Spleen (tissue), 13 donors: ENCODE data around the gene ZC2HC1C. TPM values are rescaled to one million over a fixed set of nuclear protein-coding genes. Genes with fewer than 3 reads are reported as not detected.

Experiments
- DNase-seq: peaks from one replicate; pipeline ENCODE4 v3.0.0-alpha.2; 2020
- H3K27ac ChIP-seq, 8 donors: fragments of 200-600 bp; sonication (generic) in 7 of 8; 1 replicate in 4 of 8; 2 replicates in 4 of 8; pipeline versions ENCODE4 v1.5.0 to v1.8.0; 2016 to 2021; ENCODE audit warnings: inconsistent platforms in 4 of 8, mild to moderate bottlenecking in 4 of 8, moderate library complexity in 1 of 8
- H3K27me3 ChIP-seq, 7 donors: fragments of 200-600 bp; sonication (generic) in 6 of 7; replicated peaks in 1 of 7; 1 replicate in 4 of 7; 2 replicates in 3 of 7; pipeline versions ENCODE4 v1.5.0 to v1.8.0; 2016 to 2021; ENCODE audit warnings: inconsistent platforms in 3 of 7, mild to moderate bottlenecking in 1 of 7
- H3K36me3 ChIP-seq, 6 donors: fragments of 200-600 bp; sonication (generic) in 5 of 6; 1 replicate in 4 of 6; 2 replicates in 2 of 6; pipeline versions ENCODE4 v1.5.0 to v1.8.0; 2016 to 2021; ENCODE audit warnings: inconsistent platforms in 2 of 6
- H3K4me1 ChIP-seq, 6 donors: fragments of 200-600 bp; sonication (generic) in 5 of 6; 1 replicate in 3 of 6; 2 replicates in 3 of 6; pipeline versions ENCODE4 v1.5.0 to v1.8.0; 2016 to 2021; ENCODE audit warnings: inconsistent platforms in 3 of 6
- H3K4me3 ChIP-seq, 8 donors: fragments of 200-600 bp; sonication (generic) in 7 of 8; 1 replicate in 4 of 8; 2 replicates in 4 of 8; pipeline versions ENCODE4 v1.5.0 to v1.8.0; 2016 to 2021; ENCODE audit warnings: inconsistent platforms in 4 of 8, mild to moderate bottlenecking in 4 of 8, moderate library complexity in 2 of 8
- H3K9me3 ChIP-seq, 8 donors: fragments of 200-600 bp; sonication (generic) in 7 of 8; 1 replicate in 4 of 8; 2 replicates in 4 of 8; pipeline versions ENCODE4 v1.5.0 to v1.8.0; 2016 to 2021; ENCODE audit warnings: inconsistent platforms in 4 of 8
- POLR2A ChIP-seq, 3 donors: fragments of 450-650 bp; IDR thresholded peaks; one replicate each; pipeline ENCODE4 v1.5.1; 2017; ENCODE audit warnings: antibody characterized with exemption in 3 of 3, mild to moderate bottlenecking in 1 of 3
- POLR2AphosphoS5 ChIP-seq, 3 donors: sonication (generic); formaldehyde crosslinking; IDR thresholded peaks; one replicate each; pipeline ENCODE4 v1.5.1; 2017; ENCODE audit warnings: antibody characterized with exemption in 3 of 3
- WGBS, 5 donors: extraction: QIAGEN DNeasy Blood & Tissue Kit in 3 of 5; methylation state at CpG; one replicate each; pipeline versions ENCODE4 v1.1.5 to v1.1.7; 2013 to 2018; 5-methylcytosine and 5-hydroxymethylcytosine counted together
- intact Hi-C: fragments of 100-400 bp; cut with DNase I; formaldehyde crosslinking; loops from one replicate; pipeline ENCODE4 v1.15.0; 2023; ENCODE audit warnings: low total_unique reads
- long read RNA-seq, 2 donors: transcript quantifications; one replicate each; lab custom pipeline, GENCODE V29; 2026
- polyA plus RNA-seq, 3 donors: library from polyadenylated mRNA; stranded (reverse); fragments of 200-250 nt; gene quantifications; one replicate each; pipeline ENCODE4 v1.2.1, GENCODE V29; 2013
- total RNA-seq, 7 donors: library from RNA; depleted of rRNA in 3 of 7; stranded (reverse); fragments of >200 nt in 3 of 7; fragmentation: NEBNext Ultra II Directional in 4 of 7; extraction: Animal tissue kit (Norgen Biotek cat#: 25700) in 4 of 7; gene quantifications; one replicate each; pipeline versions ENCODE4 v1.1.0 to v1.2.1, GENCODE V29; 2016 to 2021
- TF ChIP-seq, protein P1 (sequence below), 11 experiments: fragments of 200-600 bp in 7 of 11; fragments of 450-650 bp in 4 of 11; sonication (generic) in 4 of 11; IDR thresholded peaks in 8 of 11; conservative IDR thresholded peaks in 3 of 11; 1 replicate in 7 of 11; 2 replicates in 4 of 11; pipeline versions ENCODE4 v1.4.0 to v1.8.0; 2016 to 2021; ENCODE audit warnings: antibody characterized with exemption in 11 of 11, inconsistent platforms in 4 of 11, mild to moderate bottlenecking in 1 of 11
- donor health status: healthy with polysubstance abuse.
- donor health status: DM: no; HTN: no; CAD: no; lungs with moderate emphysema.
- donor health status: DM: no; HTN: no; CAD: no.
- donor health status: Bipolar disorder and iron deficiency.
- donor health status: healthy.
- donor health status: DM: no; HTN: no; CAD: no.
- donor health status: DM: yes; HTN: yes; CAD: no.

The ZC2HC1C gene
- 1 to 10 TPM in 6 of 7 donors, under 1 TPM in 1; 0.89 to 2.8 (median 1.1) TPM for total RNA-seq
- polyA plus RNA-seq, result 1 to 10 TPM; 1.1 to 2.4 (median 1.2) TPM
- long read RNA-seq, donor 1, result 0 reads
- long read RNA-seq, donor 2, result 0 reads

DNA sequence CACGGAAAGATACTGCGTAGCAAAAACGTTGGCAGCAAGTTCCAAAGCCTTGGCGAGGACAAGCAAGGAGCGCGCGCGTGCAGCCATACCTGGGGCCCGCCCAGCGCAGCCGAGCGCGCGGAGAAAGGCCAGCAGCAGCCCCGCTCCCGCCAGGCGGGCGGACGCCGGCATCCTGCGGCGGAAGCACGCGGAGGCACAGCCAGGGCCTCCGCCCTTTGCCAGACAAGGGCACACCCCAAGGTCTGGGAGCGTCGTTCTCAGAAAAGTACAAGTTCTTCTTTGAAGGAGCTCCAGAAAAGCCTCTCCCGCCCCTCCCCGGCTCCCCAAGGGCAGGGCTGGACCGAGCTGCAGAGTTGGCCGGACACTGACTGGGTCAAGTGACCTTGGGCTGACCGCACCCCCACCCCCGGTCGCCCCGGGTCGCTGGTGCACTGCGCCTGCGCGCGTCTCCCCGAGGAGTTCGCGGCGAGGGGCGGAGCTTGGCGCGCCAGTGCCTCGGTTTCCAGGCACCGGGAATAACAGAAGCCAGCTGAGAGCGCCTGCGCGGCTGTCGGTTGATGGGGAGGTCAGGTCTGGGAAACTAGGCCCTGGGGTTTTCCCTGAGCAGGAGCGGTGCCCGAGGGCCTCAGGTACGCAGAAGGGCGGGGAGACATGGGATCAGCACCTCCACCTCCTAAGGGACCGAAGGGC, at the start of gene ZC2HC1C:
TSS of gene ZC2HC1C (plus strand) at position 521 of the 690 bp plus-strand sequence. CDS start 933 bp downstream, outside the sequence.
- WGBS, 5 donors, result 1 to 6% (median 5%) methylated on average over 31 to 58 of the region's 58 CpGs
- Histone ChIP-seq H3K9me3 (no peaks in the 10 kb centered on the region), H3K27me3 (no peaks in the 10 kb centered on the region), H3K36me3 (no peaks in the 10 kb centered on the region), H3K27ac (peak within 1 kb of the TSS; percentile 59 to 88 (median 82)), H3K4me3 (peak within 1 kb of the TSS; percentile 34 to 81 (median 56)), H3K4me1 (peaks cover 1 to 34% (median 24%) of the 10 kb centered on the region in 6 donors)
- intact Hi-C loops, result no loop called here
- peak; percentile 92 for DNase-seq
- TF ChIP-seq, protein P1, sequence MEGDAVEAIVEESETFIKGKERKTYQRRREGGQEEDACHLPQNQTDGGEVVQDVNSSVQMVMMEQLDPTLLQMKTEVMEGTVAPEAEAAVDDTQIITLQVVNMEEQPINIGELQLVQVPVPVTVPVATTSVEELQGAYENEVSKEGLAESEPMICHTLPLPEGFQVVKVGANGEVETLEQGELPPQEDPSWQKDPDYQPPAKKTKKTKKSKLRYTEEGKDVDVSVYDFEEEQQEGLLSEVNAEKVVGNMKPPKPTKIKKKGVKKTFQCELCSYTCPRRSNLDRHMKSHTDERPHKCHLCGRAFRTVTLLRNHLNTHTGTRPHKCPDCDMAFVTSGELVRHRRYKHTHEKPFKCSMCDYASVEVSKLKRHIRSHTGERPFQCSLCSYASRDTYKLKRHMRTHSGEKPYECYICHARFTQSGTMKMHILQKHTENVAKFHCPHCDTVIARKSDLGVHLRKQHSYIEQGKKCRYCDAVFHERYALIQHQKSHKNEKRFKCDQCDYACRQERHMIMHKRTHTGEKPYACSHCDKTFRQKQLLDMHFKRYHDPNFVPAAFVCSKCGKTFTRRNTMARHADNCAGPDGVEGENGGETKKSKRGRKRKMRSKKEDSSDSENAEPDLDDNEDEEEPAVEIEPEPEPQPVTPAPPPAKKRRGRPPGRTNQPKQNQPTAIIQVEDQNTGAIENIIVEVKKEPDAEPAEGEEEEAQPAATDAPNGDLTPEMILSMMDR (IDR thresholded peaks at IDR 0.05 in 8 of 11, conservative IDR thresholded peaks at IDR 0.05 in 3 of 11), result peak in 2 of 11 experiments; percentile 6 to 14
- TF ChIP-seq POLR2AphosphoS5 (IDR thresholded peaks at IDR 0.05), result peak; percentile 74 to 89 (median 85)
- no peak for TF ChIP-seq POLR2A (IDR thresholded peaks at IDR 0.05)

DNA sequence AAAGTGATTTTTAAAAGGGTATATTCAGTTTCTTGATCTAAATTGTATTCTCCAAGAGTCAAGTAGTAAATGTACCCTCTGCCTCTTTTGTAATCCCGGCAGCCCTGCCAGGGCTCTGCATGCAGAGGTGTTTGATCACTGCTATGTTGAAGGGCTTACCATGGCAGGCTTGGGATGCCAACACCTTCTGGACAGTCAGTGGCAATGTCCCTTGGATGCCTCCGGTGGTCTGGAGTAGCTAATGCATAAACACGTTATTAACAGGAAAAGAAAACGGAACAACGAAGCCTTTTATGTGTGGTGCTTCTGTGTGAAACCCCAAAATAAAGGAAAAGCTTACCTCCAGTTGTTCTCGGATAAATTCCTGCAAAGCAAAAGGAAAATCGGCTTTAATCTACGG, 46.8 kb upstream of the ZC2HC1C start:
- intact Hi-C loops, result no loop called here
- H3K9me3 ChIP-seq, result no peaks in the 10 kb centered on the region
- peak overlapping the region in 1 of 8 donors; percentile 0 for H3K27ac ChIP-seq
- H3K36me3 ChIP-seq, result peaks cover 0 to 91% (median 44%) of the 10 kb centered on the region in 6 donors
- TF ChIP-seq, protein P1 (IDR thresholded peaks at IDR 0.05 in 8 of 11, conservative IDR thresholded peaks at IDR 0.05 in 3 of 11), result peak in 1 of 11 experiments; percentile 7
- no peak for TF ChIP-seq POLR2AphosphoS5 (IDR thresholded peaks at IDR 0.05)
- no peak for TF ChIP-seq POLR2A (IDR thresholded peaks at IDR 0.05)
- DNase-seq, result no peak
- H3K4me1 ChIP-seq, result peaks cover 0 to 14% (median 0%) of the 10 kb centered on the region in 6 donors
- no peak overlapping the region for H3K4me3 ChIP-seq
- 80 to 90% (median 82%) methylated on average over 8 of the region's 8 CpGs for WGBS, 5 donors
- H3K27me3 ChIP-seq, result no peaks in the 10 kb centered on the region

DNA sequence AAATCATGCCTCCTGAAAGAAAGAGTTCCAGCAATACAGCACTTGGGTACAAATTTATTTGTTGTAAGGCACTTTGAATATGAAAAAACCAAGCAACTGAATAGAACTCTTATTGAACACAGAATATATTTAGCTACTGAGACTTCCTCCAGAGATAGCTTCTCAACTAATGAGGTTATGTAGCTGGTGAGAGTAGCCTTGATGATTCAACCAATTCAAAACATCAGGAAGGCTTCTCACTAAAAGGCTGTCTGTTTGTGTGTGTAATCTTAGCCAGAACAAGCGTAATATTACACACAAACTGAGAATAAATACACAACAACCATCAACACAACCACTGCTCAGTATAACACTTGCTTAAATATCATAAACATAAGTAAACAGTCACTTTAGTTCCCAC, 46.3 kb upstream of the ZC2HC1C start:
- peaks cover 0 to 89% (median 39%) of the 10 kb centered on the region in 6 donors for H3K36me3 ChIP-seq
- TF ChIP-seq POLR2AphosphoS5 (IDR thresholded peaks at IDR 0.05) (no peak), POLR2A (IDR thresholded peaks at IDR 0.05) (no peak)
- TF ChIP-seq, protein P1 (IDR thresholded peaks at IDR 0.05 in 8 of 11, conservative IDR thresholded peaks at IDR 0.05 in 3 of 11), result no peak
- no peak for DNase-seq
- no peaks in the 10 kb centered on the region for H3K27me3 ChIP-seq
- peaks cover 0 to 14% (median 0%) of the 10 kb centered on the region in 6 donors for H3K4me1 ChIP-seq
- H3K27ac ChIP-seq, result no peak overlapping the region
- no peaks in the 10 kb centered on the region for H3K9me3 ChIP-seq
- 80 to 94% (median 88%) methylated on average over 1 of the region's 1 CpG for WGBS, 5 donors
- intact Hi-C loops, result no loop called here
- no peak overlapping the region for H3K4me3 ChIP-seq

GRCh38 chr14:75025082-75025481, 44.4 kb upstream of the ZC2HC1C start:
- H3K4me1 ChIP-seq, result peaks cover 0 to 14% (median 0%) of the 10 kb centered on the region in 6 donors
- no peak for DNase-seq
- H3K9me3 ChIP-seq, result no peaks in the 10 kb centered on the region
- no peak overlapping the region for H3K4me3 ChIP-seq
- intact Hi-C loops, result no loop called here
- H3K36me3 ChIP-seq, result peaks cover 0 to 89% (median 34%) of the 10 kb centered on the region in 6 donors
- H3K27ac ChIP-seq, result peak overlapping the region in 3 of 8 donors; percentile 28 to 40 (median 29)
- WGBS, 5 donors, result 37 to 64% (median 43%) methylated on average over 4 of the region's 4 CpGs
- no peaks in the 10 kb centered on the region for H3K27me3 ChIP-seq
- TF ChIP-seq, protein P1 (IDR thresholded peaks at IDR 0.05 in 8 of 11, conservative IDR thresholded peaks at IDR 0.05 in 3 of 11), result no peak
- no peak for TF ChIP-seq POLR2A (IDR thresholded peaks at IDR 0.05)
- TF ChIP-seq POLR2AphosphoS5 (IDR thresholded peaks at IDR 0.05), result peak in 1 of 3 donors; percentile 33
